OCI-LY3 (cell line): ENCODE measurements around the gene PDK2.

Experiments
- CTCF ChIP-seq: fragments of 200-600, 300-600 bp; sonication (generic); IDR thresholded peaks from 2 replicates; pipeline ENCODE4 v1.5.1; 2014; ENCODE audit warnings: antibody characterized with exemption, low read length, low read depth
- EZH2phosphoT487 ChIP-seq: fragments of 200-600 bp; shearing (Covaris generic); IDR thresholded peaks from 2 replicates; pipeline ENCODE4 v1.6.1; 2018; ENCODE audit warnings: antibody characterized with exemption, mixed run types, low read depth

- no peak for TF ChIP-seq CTCF
- TF ChIP-seq EZH2phosphoT487 = no peak
Measured at GRCh38 chr17:50122945-50123344, 27.8 kb downstream of the PDK2 start.
